HG02763 (cell line): ENCODE results near the gene IRGQ.
"Not testable (repeated sequence)": the region's sequence is repeated elsewhere in the genome, so short reads cannot be mapped to it uniquely, and the experiment has no call there.

Experiments
- ATAC-seq: cut with Tn5 transposase; IDR thresholded peaks from one replicate; pipeline ENCODE4 v1.9.1; 2021; ENCODE audit warnings: mild to moderate bottlenecking, moderate library complexity; ENCODE audit not compliant: unreplicated experiment

Gene IRGQ

GRCh38 chr19:43599635-43600295, 3.8 kb upstream of the IRGQ start:
- ATAC-seq, result no peak

- ATAC-seq, result no peak
These were observed 2.7 kb upstream of the IRGQ start for GRCh38 chr19:43598445-43599240.

- ATAC-seq, result no peak
These were observed 1.9 kb upstream of the IRGQ start for GRCh38 chr19:43597876-43598275.

GRCh38 chr19:43596842-43597461, 1.0 kb upstream of the IRGQ start:
- ATAC-seq, result no peak

GRCh38 chr19:43595605-43595998, 332 bp downstream of the IRGQ start:
- ATAC-seq, result no peak

- no peak for ATAC-seq
These were observed 977 bp downstream of the IRGQ start for GRCh38 chr19:43594710-43595604.

GRCh38 chr19:43594081-43594697, 1.7 kb downstream of the IRGQ start:
- no peak for ATAC-seq

GRCh38 chr19:43592800-43593350, 3.1 kb downstream of the IRGQ start:
- no peak for ATAC-seq

- no peak for ATAC-seq
These were observed 3.8 kb downstream of the IRGQ start for GRCh38 chr19:43591904-43592772.

- no peak for ATAC-seq
These were observed 6.3 kb downstream of the IRGQ start for GRCh38 chr19:43589678-43590077.

GRCh38 chr19:43589277-43589676, 6.7 kb downstream of the IRGQ start:
- ATAC-seq, result no peak

- not testable (repeated sequence) for ATAC-seq
These were observed 8.9 kb downstream of the IRGQ start for GRCh38 chr19:43587029-43587428.

GRCh38 chr19:43586346-43586745, 9.6 kb downstream of the IRGQ start:
- no peak for ATAC-seq

- no peak for ATAC-seq
These were observed 11.4 kb downstream of the IRGQ start for GRCh38 chr19:43584484-43584883.

GRCh38 chr19:43582495-43582894, 13.4 kb downstream of the IRGQ start:
- no peak for ATAC-seq

- ATAC-seq, result no peak
These were observed 14.5 kb downstream of the IRGQ start for GRCh38 chr19:43581467-43581866.

- ATAC-seq, result no peak
These were observed 17.1 kb downstream of the IRGQ start for GRCh38 chr19:43578787-43579186.

GRCh38 chr19:43575955-43576878, 19.7 kb downstream of the IRGQ start:
- no peak for ATAC-seq
